Naive thymus-derived CD4-positive, alpha-beta T cell (primary cell): Measurements from ENCODE around the gene PCDHGA1. TPM values are rescaled to one million over a fixed set of nuclear protein-coding genes. Genes with fewer than 3 reads are reported as not detected.

Experiments
- ATAC-seq: fragments of 150-1000 bp; cut with Tn5 transposase; 2 replicates; pipeline ENCODE4 v1.10.0; 2021; ENCODE audit warnings: mild to moderate bottlenecking, moderate library complexity
- CTCF ChIA-PET: fragments of 350-600 bp; sonication (Branson Sonifier 250); formaldehyde crosslinking; loops from one replicate; lab custom pipeline; 2021; ENCODE audit warnings: antibody characterized with exemption; lab: Charles Lee
- POLR2A ChIA-PET: fragments of 350-600 bp; sonication (Branson Sonifier 250); formaldehyde crosslinking; loops from one replicate; lab custom pipeline; 2021; ENCODE audit warnings: antibody characterized with exemption, inconsistent platforms; lab: Charles Lee
- DNase-seq, 9 donors: peaks; one replicate each; pipeline versions ENCODE4 v3.0.0 to v3.0.0-alpha.2; 2020 to 2022; ENCODE audit warnings: mixed read lengths in 1 of 9
- H3K27ac ChIP-seq: one replicate; pipeline ENCODE4 v1.7.0; 2013; ENCODE audit warnings: mild to moderate bottlenecking, low read depth, low read length, moderate library complexity
- H3K27me3 ChIP-seq, 2 donors: one replicate each; pipeline ENCODE4 v1.7.0; 2013; ENCODE audit warnings: low read length in 2 of 2, mild to moderate bottlenecking in 2 of 2, moderate library complexity in 2 of 2; ENCODE audit not compliant: control insufficient read depth in 2 of 2, insufficient read depth in 2 of 2
- H3K36me3 ChIP-seq, 3 experiments: 1 replicate in 2 of 3; 2 replicates in 1 of 3; pipeline ENCODE4 v1.7.0; 2013; ENCODE audit warnings: low read length in 3 of 3, mild to moderate bottlenecking in 3 of 3, moderate library complexity in 1 of 3; ENCODE audit not compliant: insufficient read depth in 3 of 3, control insufficient read depth in 2 of 3
- H3K4me1 ChIP-seq, 2 donors: one replicate each; pipeline ENCODE4 v1.7.0; 2013; ENCODE audit warnings: low read length in 2 of 2, mild to moderate bottlenecking in 2 of 2, moderate library complexity in 1 of 2; ENCODE audit not compliant: control insufficient read depth in 2 of 2, insufficient read depth in 2 of 2
- H3K4me3 ChIP-seq: 2 replicates; pipeline ENCODE4 v1.7.0; 2013; ENCODE audit warnings: mild to moderate bottlenecking, low read length
- H3K9me3 ChIP-seq, 3 experiments: 1 replicate in 2 of 3; 2 replicates in 1 of 3; pipeline ENCODE4 v1.7.0; 2013; ENCODE audit warnings: low read length in 3 of 3; ENCODE audit not compliant: control insufficient read depth in 2 of 3
- H3K27ac Mint-ChIP-seq, 9 donors: one replicate each; pipeline ENCODE4 v1.8.0; 2020 to 2022; ENCODE audit warnings: mixed read lengths in 9 of 9, mild to moderate bottlenecking in 8 of 9, moderate library complexity in 5 of 9, inconsistent platforms in 2 of 9
- H3K27me3 Mint-ChIP-seq, 5 donors: one replicate each; pipeline ENCODE4 v1.8.0; 2021 to 2022; ENCODE audit warnings: mixed read lengths in 5 of 5, mild to moderate bottlenecking in 1 of 5
- H3K36me3 Mint-ChIP-seq, 5 donors: one replicate each; pipeline ENCODE4 v1.8.0; 2020 to 2022; ENCODE audit warnings: mixed read lengths in 5 of 5, mild to moderate bottlenecking in 3 of 5, inconsistent platforms in 1 of 5
- H3K4me1 Mint-ChIP-seq, 7 donors: one replicate each; pipeline ENCODE4 v1.8.0; 2020 to 2022; ENCODE audit warnings: mixed read lengths in 7 of 7, mild to moderate bottlenecking in 3 of 7, inconsistent platforms in 1 of 7
- H3K4me3 Mint-ChIP-seq, 10 donors: one replicate each; pipeline ENCODE4 v1.8.0; 2020 to 2022; ENCODE audit warnings: mild to moderate bottlenecking in 10 of 10, mixed read lengths in 10 of 10, moderate library complexity in 6 of 10, inconsistent platforms in 2 of 10
- H3K9me3 Mint-ChIP-seq, 11 donors: one replicate each; pipeline ENCODE4 v1.8.0; 2020 to 2022; ENCODE audit warnings: mixed read lengths in 11 of 11, mild to moderate bottlenecking in 4 of 11, inconsistent platforms in 1 of 11, moderate library complexity in 1 of 11
- intact Hi-C, 2 donors: fragments of 100-400 bp; cut with micrococcal nuclease; formaldehyde crosslinking; loops; one replicate each; pipeline ENCODE4 v1.15.1; 2023
- polyA plus RNA-seq, 2 donors: library from polyadenylated mRNA; unstranded; fragments of 300-500 nt; fragmentation: Illumina TruSeq; gene quantifications; one replicate each; pipeline ENCODE4 v1.2.3, GENCODE V29; 2021
- total RNA-seq, 6 experiments: library from RNA in 5 of 6; stranded (reverse) in 5 of 6; gene quantifications; 1 replicate in 5 of 6; 2 replicates in 1 of 6; pipeline ENCODE4 v1.2.3 and lab custom pipeline; 2021 to 2026

The PCDHGA1 gene
- total and polyA plus RNA-seq, 7 experiments from 2014 or later = 0.08 to 0.54 (median 0.17) TPM; not detected in 2

- peak; percentile 70 for ATAC-seq
- Histone ChIP-seq H3K4me3 (no peak within 1 kb of the TSS), H3K36me3 (peaks cover 0 to 4% (median 0%) of the 10 kb centered on the region in 3 experiments), H3K27me3 (peaks cover 8 to 33% of the 10 kb centered on the region in 2 donors), H3K9me3 (peaks cover 0 to 55% (median 18%) of the 10 kb centered on the region in 3 experiments), H3K4me1 (no peaks in the 10 kb centered on the region), H3K27ac (no peak within 1 kb of the TSS)
- DNase-seq = peak in 3 of 9 donors; percentile 25 to 28 (median 26)
- intact Hi-C loops = loop anchor here in 1 of 2 donors (5.0 kb wide), 1 partner anchor 56 kb away; the partner anchor contains the start of gene PCDHGC3
- Mint-ChIP-seq H3K4me3 (peak within 1 kb of the TSS; percentile 52 to 90 (median 77)), H3K36me3 (peaks cover 3 to 50% (median 10%) of the 10 kb centered on the region in 5 donors), H3K9me3 (peaks cover 10 to 91% (median 62%) of the 10 kb centered on the region in 11 donors), H3K4me1 (peaks cover 0 to 19% (median 7%) of the 10 kb centered on the region in 7 donors), H3K27ac (peak within 1 kb of the TSS in 7 of 9 donors; percentile 51 to 73 (median 64)), H3K27me3 (peaks cover 68 to 87% (median 78%) of the 10 kb centered on the region in 5 donors)
- ChIA-PET POLR2A (no interaction called here), CTCF (interaction anchor here (0.8 to 1.6 kb wide), 5 partner anchors 51 to 142 kb away, joined by 3 to 10 read pairs (median 3); partner anchors contain the start of genes PCDHGB3 and TAF7)
These were observed 90.7 kb downstream of the PCDHGA1 start, which contains the start of gene PCDHGA11 for GRCh38 chr5:141420855-141421488. Gene PCDHGA11 (plus strand): TSS chr5:141421051. CDS start chr5:141421228, 177 bp downstream.

- peak overlapping the region in 5 of 9 donors; percentile 3 to 73 (median 51) for H3K27ac Mint-ChIP-seq
- peak overlapping the region; percentile 29 to 90 (median 76) for H3K4me3 Mint-ChIP-seq
- Histone ChIP-seq H3K27ac (no peak overlapping the region), H3K4me1 (no peaks in the 10 kb centered on the region), H3K9me3 (peaks cover 0 to 55% (median 18%) of the 10 kb centered on the region in 3 experiments), H3K4me3 (no peak overlapping the region), H3K27me3 (peaks cover 7 to 28% of the 10 kb centered on the region in 2 donors), H3K36me3 (peaks cover 0 to 4% (median 0%) of the 10 kb centered on the region in 3 experiments)
- intact Hi-C loops = loop anchor here in 1 of 2 donors (5.0 kb wide), 1 partner anchor 56 kb away; the partner anchor contains the start of gene PCDHGC3
- H3K27me3 Mint-ChIP-seq = peaks cover 66 to 87% (median 78%) of the 10 kb centered on the region in 5 donors
- H3K36me3 Mint-ChIP-seq = peaks cover 3 to 48% (median 10%) of the 10 kb centered on the region in 5 donors
- ChIA-PET POLR2A (no interaction called here), CTCF (interaction anchor here (1.0 to 1.6 kb wide), 4 partner anchors 87 to 142 kb away, joined by 3 to 10 read pairs (median 3); partner anchors contain the start of gene TAF7)
- ATAC-seq (no peak), DNase-seq (no peak)
- H3K9me3 Mint-ChIP-seq = peaks cover 10 to 91% (median 58%) of the 10 kb centered on the region in 11 donors
- peaks cover 0 to 19% (median 7%) of the 10 kb centered on the region in 7 donors for H3K4me1 Mint-ChIP-seq
These were observed 91.2 kb downstream of the PCDHGA1 start for GRCh38 chr5:141421489-141421855.

GRCh38 chr5:141422742-141423291 is 92.5 kb downstream of the PCDHGA1 start:
- ATAC-seq (no peak), DNase-seq (no peak)
- Histone ChIP-seq H3K9me3 (peaks cover 0 to 58% (median 18%) of the 10 kb centered on the region in 3 experiments), H3K4me3 (no peak overlapping the region), H3K36me3 (peaks cover 0 to 4% (median 0%) of the 10 kb centered on the region in 3 experiments), H3K27ac (no peak overlapping the region), H3K4me1 (no peaks in the 10 kb centered on the region), H3K27me3 (peaks cover 0 to 28% of the 10 kb centered on the region in 2 donors)
- intact Hi-C loops = loop anchor here in 1 of 2 donors (5.0 kb wide), 1 partner anchor 54 kb away; the partner anchor contains the start of gene PCDHGC3
- Mint-ChIP-seq H3K4me1 (peaks cover 0 to 16% (median 7%) of the 10 kb centered on the region in 7 donors), H3K27ac (peak overlapping the region in 1 of 9 donors; percentile 51), H3K27me3 (peaks cover 57 to 85% (median 76%) of the 10 kb centered on the region in 5 donors), H3K9me3 (peaks cover 10 to 94% (median 60%) of the 10 kb centered on the region in 11 donors), H3K36me3 (peaks cover 3 to 52% (median 9%) of the 10 kb centered on the region in 5 donors), H3K4me3 (peak overlapping the region in 2 of 10 donors; percentile 19 to 35)
- POLR2A ChIA-PET = interaction anchor here (0.5 kb wide), 1 partner anchor 55 kb away, joined by 4 read pairs; no protein-coding TSS in a partner anchor
- CTCF ChIA-PET = no interaction called here

- Mint-ChIP-seq H3K4me3 (peak overlapping the region in 1 of 10 donors; percentile 25), H3K27ac (no peak overlapping the region), H3K9me3 (peaks cover 4 to 89% (median 53%) of the 10 kb centered on the region in 11 donors), H3K27me3 (peaks cover 38 to 73% (median 69%) of the 10 kb centered on the region in 5 donors), H3K4me1 (peaks cover 6 to 10% (median 9%) of the 10 kb centered on the region in 7 donors), H3K36me3 (peaks cover 6 to 41% (median 17%) of the 10 kb centered on the region in 5 donors)
- Histone ChIP-seq H3K9me3 (peaks cover 0 to 42% (median 5%) of the 10 kb centered on the region in 3 experiments), H3K27me3 (peaks cover 7 to 13% of the 10 kb centered on the region in 2 donors), H3K4me1 (no peaks in the 10 kb centered on the region), H3K36me3 (no peaks in the 10 kb centered on the region), H3K4me3 (no peak overlapping the region), H3K27ac (no peak overlapping the region)
- POLR2A ChIA-PET = interaction anchor here (0.6 kb wide), 1 partner anchor 10 kb away, joined by 3 read pairs; no protein-coding TSS in a partner anchor
- CTCF ChIA-PET = no interaction called here
- DNase-seq = no peak
- intact Hi-C loops = no loop called here
- no peak for ATAC-seq
These were observed 97.6 kb downstream of the PCDHGA1 start for GRCh38 chr5:141427783-141428426.

- Histone ChIP-seq H3K4me3 (peak within 1 kb of the TSS; percentile 27), H3K27ac (no peak within 1 kb of the TSS), H3K36me3 (no peaks in the 10 kb centered on the region), H3K4me1 (no peaks in the 10 kb centered on the region), H3K27me3 (peaks cover 7 to 16% of the 10 kb centered on the region in 2 donors), H3K9me3 (peaks cover 0 to 35% (median 5%) of the 10 kb centered on the region in 3 experiments)
- Mint-ChIP-seq H3K36me3 (peaks cover 6 to 42% (median 20%) of the 10 kb centered on the region in 5 donors), H3K4me1 (peaks cover 7 to 12% (median 9%) of the 10 kb centered on the region in 7 donors), H3K4me3 (peak within 1 kb of the TSS; percentile 12 to 86 (median 78)), H3K27ac (peak within 1 kb of the TSS in 7 of 9 donors; percentile 17 to 83 (median 58)), H3K27me3 (peaks cover 31 to 81% (median 71%) of the 10 kb centered on the region in 5 donors), H3K9me3 (peaks cover 4 to 86% (median 49%) of the 10 kb centered on the region in 11 donors)
- POLR2A ChIA-PET = interaction anchor here (1.2 kb wide), 1 partner anchor 111 kb away, joined by 4 read pairs; no protein-coding TSS in a partner anchor
- intact Hi-C loops = no loop called here
- no peak for DNase-seq
- CTCF ChIA-PET = interaction anchor here (0.6 kb wide), 1 partner anchor 18 kb away, joined by 4 read pairs; the partner anchor contains the start of gene PCDHGA10
- peak; percentile 64 for ATAC-seq
These were observed 100.2 kb downstream of the PCDHGA1 start, which contains the start of gene PCDHGA12 for GRCh38 chr5:141430332-141431113. Gene PCDHGA12 (plus strand): TSS chr5:141430507. CDS start chr5:141430760, 253 bp downstream.
